ENCODE data around the gene USF3.

Gene USF3

DNA sequence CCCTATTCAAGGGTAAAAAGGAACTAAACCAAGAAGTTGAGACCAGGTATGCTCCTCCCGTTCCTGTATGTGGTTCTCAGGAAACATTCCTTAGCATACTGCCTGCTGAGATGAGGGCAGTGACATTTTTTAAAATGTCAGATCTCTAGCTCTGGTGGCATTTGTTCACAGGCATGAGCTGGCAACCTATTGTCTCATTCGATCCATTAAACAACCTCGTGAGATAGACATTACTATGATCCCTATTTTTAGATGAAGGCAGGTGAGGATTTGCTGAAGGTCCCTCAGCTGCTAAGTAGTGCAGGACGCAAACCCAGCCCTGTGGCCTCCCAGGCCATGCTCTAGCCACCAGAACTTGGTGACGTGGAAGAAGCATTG lies 89.2 kb downstream of the USF3 start:
- DNase-seq (ENCODE audit: low read depth): no peak

- no peak for DNase-seq (ENCODE audit: low read depth)
Observed at GRCh38 chr3:113606539-113607218, 89.8 kb downstream of the USF3 start.

GRCh38 chr3:113602836-113603235 lies 93.6 kb downstream of the USF3 start:
- DNase-seq (ENCODE audit: low read depth): no peak

- DNase-seq (ENCODE audit: low read depth): no peak
Observed at GRCh38 chr3:113602256-113602655, 94.2 kb downstream of the USF3 start.

DNA sequence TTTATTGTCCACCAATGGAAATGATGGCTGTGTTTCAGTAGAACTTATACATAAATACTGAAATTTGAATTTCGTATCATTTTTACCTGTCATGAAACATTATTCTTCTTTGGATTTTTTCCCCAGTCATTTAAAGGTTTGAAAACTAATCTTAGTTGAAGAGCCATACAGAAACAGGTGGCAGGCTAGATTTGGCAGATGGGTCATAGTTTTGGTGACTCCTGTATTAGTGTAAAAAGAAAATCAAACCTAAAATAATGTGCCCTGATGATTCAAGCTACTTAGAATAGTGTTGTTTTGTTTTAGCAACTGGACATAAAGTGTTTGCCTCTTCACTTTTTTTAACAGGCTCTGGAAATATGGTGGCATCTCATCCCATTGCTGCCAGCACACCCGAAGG lies 95.2 kb downstream of the USF3 start:
- DNase-seq (ENCODE audit: low read depth): no peak

DNA sequence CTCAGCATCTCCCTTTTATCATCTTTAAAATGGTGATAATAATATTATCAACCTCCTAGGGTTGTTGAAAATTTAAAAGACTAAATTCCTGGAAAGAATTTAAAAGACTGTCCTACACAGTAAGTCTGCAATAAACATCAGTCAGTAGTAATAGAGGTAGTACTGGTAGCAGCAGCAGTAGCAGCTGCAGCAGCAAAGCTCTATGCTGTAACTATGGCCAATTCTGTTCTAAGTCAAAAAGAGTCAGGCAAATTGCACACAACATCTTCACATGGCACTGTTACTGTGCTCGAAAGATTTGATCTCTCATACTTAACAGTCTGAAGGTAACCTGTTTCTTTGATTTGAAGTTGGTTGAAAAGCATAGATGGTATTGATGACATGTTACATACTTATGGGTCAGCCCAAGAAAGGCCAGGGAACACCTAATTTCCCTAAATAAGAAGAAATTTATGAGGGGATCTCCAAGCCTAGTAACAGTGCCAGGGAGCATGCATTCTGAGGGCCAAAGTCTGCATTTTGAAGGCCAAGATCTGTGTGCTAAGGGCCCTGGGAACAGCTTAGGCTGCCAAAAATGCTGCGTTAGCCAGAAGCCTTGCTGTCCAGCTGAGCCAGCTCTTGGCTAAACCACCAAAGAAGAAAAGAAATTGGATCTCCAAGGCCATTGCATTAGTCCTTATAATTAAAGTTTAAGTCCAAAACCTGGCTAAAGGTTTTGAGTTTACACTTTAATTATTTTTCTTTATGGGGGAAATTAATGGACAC lies 95.8 kb downstream of the USF3 start:
- DNase-seq (ENCODE audit: low read depth): no peak
